Omental fat pad (tissue), 4 donors: ENCODE results near the gene AUTS2. TPM values are rescaled to one million over a fixed set of nuclear protein-coding genes. Genes with fewer than 3 reads are reported as not detected.

ENCODE experiments used
- ATAC-seq: fragments of 150-250 bp; one replicate; pipeline ENCODE4 v1.9.1; 2016; ENCODE audit warnings: mild to moderate bottlenecking, moderate library complexity; ENCODE audit not compliant: low FRiP score
- DNase-seq: peaks from one replicate; pipeline ENCODE4 v3.0.0-alpha.2; 2019; ENCODE audit warnings: low spot score
- total RNA-seq, 4 donors: library from RNA; depleted of rRNA; stranded (reverse); fragments of >200 nt; gene quantifications; one replicate each; pipeline ENCODE4 v1.1.0, GENCODE V29; 2016
- TF ChIP-seq, protein P1 (sequence below), 3 donors: fragments of 450-650 bp; IDR thresholded peaks; one replicate each; pipeline ENCODE4 v1.5.1; 2016 to 2017; ENCODE audit warnings: antibody characterized with exemption in 3 of 3, mild to moderate bottlenecking in 3 of 3, moderate library complexity in 2 of 3

AUTS2 gene
- total RNA-seq, 4 donors from 2014 or later: 13.2 to 27.0 (median 21.2) TPM

DNA sequence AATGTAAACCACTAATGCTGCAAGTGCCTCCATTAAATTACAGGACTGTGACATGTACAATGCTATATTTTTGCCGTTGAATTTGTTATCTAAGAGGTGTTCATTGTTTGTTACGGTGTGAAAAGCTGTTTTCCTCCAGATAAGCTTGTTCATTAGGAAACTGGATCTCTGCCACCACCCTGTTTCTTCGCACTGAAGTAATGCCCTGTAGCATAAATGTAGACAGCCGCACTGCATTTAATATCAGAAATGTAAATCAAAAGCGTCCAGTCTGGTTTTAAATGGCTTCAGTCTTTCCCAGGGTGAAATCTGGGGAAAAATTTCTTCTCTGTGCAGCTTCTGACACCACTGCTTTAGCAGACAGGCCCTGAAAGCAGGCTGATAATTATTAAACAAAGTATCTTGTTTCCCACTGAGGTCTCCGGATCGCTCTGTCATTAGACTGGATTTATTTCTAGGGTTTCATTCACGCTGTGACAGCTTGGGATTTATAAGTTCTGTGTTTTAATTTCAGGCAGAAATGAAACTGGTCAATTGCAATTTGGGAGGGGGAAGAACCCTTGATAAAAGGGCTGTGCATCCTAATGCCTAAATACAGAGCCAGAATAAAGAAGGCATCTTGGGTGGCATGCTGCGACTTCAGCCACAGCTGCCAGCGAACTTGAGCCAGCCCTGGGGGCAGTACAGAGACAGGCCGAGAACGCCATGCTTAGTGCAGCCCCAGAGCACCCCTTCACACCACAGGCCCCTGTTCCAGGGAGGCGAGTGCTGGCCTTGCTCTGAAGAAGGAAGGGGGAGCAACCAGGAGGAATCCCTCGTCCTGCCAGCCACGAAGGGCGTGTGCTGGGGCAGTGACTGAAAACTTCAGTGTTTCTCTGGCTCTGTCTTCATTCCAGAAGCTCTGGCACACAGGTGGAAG, 985.9 kb downstream of the AUTS2 start:
- DNase-seq (no peak), ATAC-seq (no peak)
- TF ChIP-seq, protein P1, sequence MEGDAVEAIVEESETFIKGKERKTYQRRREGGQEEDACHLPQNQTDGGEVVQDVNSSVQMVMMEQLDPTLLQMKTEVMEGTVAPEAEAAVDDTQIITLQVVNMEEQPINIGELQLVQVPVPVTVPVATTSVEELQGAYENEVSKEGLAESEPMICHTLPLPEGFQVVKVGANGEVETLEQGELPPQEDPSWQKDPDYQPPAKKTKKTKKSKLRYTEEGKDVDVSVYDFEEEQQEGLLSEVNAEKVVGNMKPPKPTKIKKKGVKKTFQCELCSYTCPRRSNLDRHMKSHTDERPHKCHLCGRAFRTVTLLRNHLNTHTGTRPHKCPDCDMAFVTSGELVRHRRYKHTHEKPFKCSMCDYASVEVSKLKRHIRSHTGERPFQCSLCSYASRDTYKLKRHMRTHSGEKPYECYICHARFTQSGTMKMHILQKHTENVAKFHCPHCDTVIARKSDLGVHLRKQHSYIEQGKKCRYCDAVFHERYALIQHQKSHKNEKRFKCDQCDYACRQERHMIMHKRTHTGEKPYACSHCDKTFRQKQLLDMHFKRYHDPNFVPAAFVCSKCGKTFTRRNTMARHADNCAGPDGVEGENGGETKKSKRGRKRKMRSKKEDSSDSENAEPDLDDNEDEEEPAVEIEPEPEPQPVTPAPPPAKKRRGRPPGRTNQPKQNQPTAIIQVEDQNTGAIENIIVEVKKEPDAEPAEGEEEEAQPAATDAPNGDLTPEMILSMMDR (IDR thresholded peaks at IDR 0.05): no peak

DNA sequence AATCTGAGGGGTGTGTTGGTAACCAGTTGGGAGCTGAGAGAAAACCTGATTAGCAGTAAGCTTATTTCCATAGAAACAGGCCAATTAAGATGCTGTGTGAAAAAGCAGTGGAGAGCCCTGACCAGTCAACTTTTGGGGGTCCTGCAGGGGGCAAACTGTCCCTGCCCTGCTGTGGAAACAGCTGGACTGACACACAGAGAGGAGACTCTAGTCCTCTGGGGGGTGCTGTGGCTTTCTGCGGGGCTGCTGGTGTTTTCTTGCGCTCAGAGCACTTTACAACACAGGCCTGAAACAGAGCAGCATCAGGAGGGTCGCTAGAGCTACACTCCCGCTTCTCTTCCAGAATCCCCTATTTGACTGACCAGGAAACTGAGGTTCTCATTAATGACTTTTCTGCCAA, 986.8 kb downstream of the AUTS2 start:
- TF ChIP-seq, protein P1 (IDR thresholded peaks at IDR 0.05): no peak
- DNase-seq: no peak
- no peak for ATAC-seq

DNA sequence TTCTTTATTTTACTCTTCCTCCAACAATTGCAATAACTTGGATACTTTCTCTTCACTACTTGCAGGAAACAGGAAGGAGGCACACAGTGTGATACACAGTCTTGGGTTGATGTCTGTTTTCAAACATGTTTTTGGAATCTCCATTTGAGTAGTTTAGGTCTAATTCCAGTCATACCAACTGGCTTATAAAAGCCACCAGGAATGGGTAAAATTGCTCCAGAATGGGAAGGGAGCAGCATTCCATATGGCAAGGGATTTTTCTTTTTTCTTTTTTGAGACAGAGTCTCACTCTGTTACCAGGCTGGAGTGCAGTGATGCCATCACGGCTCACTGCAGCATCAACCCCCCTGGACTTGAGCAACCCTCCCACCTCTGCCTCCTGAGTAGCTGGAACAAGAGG, 988.5 kb downstream of the AUTS2 start:
- TF ChIP-seq, protein P1 (IDR thresholded peaks at IDR 0.05): no peak
- no peak for ATAC-seq
- no peak for DNase-seq

DNA sequence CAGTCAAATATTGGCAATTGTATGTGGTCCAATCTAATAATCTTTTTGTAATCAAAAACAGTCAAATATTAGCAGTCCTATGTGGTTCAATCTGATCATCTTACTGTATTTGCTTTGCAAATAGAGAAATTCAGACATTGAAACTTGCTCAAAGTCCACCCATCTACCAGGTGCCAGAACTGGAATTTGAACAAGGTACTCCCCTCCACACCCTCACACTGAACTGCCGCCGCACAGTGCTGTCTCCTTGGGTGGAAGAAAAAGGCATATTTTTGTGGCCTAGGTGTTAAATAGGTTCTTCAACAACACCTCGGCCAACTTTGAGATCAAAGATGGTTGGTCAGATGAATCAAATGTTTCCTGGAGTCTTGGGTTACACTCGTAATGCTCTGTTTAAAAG, 989.5 kb downstream of the AUTS2 start:
- no peak for DNase-seq
- TF ChIP-seq, protein P1 (IDR thresholded peaks at IDR 0.05): no peak
- ATAC-seq: no peak

DNA sequence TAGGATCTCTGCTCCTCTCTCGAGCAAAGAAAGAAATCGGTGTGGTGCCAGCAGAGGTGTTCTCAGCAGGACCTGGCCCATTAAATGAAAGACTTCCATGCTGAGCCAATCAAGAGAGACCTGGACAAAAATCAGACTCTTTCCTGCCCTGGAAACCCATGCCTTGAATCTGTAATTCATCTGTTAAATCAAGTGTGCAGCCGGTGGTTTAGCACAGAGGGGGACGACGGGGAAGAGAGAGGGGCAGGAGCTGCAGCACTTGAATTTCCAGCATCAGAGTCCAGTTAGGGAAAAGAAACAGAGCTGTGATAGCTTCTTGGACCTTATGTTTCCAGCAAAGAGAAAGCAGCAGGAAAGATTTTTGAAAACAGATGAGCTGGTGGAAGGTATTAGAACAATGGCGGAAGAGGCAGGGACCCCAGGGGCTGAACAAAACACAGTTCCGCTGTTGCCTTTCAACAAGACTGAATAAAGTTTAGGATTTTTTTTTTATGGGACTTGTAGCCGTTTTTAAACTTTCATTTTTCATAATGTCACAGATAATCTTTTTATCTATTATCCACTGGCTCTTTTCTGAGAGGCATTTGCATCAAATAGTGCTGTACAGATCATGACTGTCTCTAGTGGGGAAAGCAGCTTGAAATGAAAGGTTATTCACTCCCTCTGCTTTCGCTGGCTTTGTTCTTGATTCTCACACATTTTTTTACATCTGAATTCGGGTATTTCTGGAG, 990.1 kb downstream of the AUTS2 start:
- no peak for DNase-seq
- TF ChIP-seq, protein P1 (IDR thresholded peaks at IDR 0.05): no peak
- no peak for ATAC-seq

DNA sequence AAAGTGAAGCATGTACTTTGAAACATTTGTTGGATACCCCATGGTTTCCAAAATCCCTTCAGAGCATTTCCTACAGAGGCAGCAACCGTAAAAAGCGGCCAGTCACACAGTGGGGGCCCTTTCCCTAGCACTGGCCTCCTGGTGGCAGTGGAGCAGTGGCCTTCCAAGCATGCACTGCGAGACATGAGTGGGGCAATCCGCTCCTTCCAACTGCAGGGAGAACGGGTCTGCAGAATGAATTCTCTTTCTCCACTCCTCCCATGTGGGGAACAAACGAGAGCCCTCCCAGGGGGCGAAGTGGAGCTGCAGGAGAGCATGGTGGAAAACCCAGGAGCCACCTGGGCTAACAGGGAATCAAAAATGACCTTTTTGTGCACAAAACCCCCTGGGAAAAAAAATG, 990.7 kb downstream of the AUTS2 start:
- DNase-seq (no peak), ATAC-seq (no peak)
- TF ChIP-seq, protein P1 (IDR thresholded peaks at IDR 0.05): no peak
